Chondrocyte (in vitro differentiated cells): ENCODE measurements around the gene DIPK1B. TPM values are rescaled to one million over a fixed set of nuclear protein-coding genes. Genes with fewer than 3 reads are reported as not detected.

ENCODE experiments used
- DNase-seq: peaks from one replicate; pipeline ENCODE4 v3.0.0; 2021; ENCODE audit warnings: mixed read lengths, low spot score
- H3K27ac Mint-ChIP-seq: one replicate; pipeline ENCODE4 v1.8.0; 2021; ENCODE audit warnings: mild to moderate bottlenecking, moderate library complexity, mixed read lengths; ENCODE audit not compliant: unreplicated experiment
- H3K27me3 Mint-ChIP-seq: 2 replicates; pipeline ENCODE4 v1.8.0; 2021; ENCODE audit warnings: low read depth, mixed read lengths
- H3K36me3 Mint-ChIP-seq: 2 replicates; pipeline ENCODE4 v1.8.0; 2021; ENCODE audit warnings: low read depth, mixed read lengths
- H3K4me1 Mint-ChIP-seq: 2 replicates; pipeline ENCODE4 v1.8.0; 2021; ENCODE audit warnings: low read depth, mild to moderate bottlenecking, mixed read lengths
- H3K4me3 Mint-ChIP-seq: one replicate; pipeline ENCODE4 v1.8.0; 2021; ENCODE audit warnings: mild to moderate bottlenecking, moderate library complexity, mixed read lengths; ENCODE audit not compliant: unreplicated experiment
- H3K9me3 Mint-ChIP-seq: 2 replicates; pipeline ENCODE4 v1.8.0; 2021; ENCODE audit warnings: low read depth, mixed read lengths
- total RNA-seq: library from RNA; stranded (reverse); gene quantifications from 3 replicates; pipeline ENCODE4 v1.2.1, GENCODE V29; 2021
- TF ChIP-seq, protein P1 (sequence below): fragments of 200-600 bp; sonication (generic); IDR thresholded peaks from 2 replicates; pipeline ENCODE4 v1.5.0; 2021; ENCODE audit warnings: antibody characterized with exemption, mild to moderate bottlenecking, moderate library complexity

The DIPK1B gene
- total RNA-seq, 1 donor from 2014 or later, result 9.2 TPM

- TF ChIP-seq, protein P1, sequence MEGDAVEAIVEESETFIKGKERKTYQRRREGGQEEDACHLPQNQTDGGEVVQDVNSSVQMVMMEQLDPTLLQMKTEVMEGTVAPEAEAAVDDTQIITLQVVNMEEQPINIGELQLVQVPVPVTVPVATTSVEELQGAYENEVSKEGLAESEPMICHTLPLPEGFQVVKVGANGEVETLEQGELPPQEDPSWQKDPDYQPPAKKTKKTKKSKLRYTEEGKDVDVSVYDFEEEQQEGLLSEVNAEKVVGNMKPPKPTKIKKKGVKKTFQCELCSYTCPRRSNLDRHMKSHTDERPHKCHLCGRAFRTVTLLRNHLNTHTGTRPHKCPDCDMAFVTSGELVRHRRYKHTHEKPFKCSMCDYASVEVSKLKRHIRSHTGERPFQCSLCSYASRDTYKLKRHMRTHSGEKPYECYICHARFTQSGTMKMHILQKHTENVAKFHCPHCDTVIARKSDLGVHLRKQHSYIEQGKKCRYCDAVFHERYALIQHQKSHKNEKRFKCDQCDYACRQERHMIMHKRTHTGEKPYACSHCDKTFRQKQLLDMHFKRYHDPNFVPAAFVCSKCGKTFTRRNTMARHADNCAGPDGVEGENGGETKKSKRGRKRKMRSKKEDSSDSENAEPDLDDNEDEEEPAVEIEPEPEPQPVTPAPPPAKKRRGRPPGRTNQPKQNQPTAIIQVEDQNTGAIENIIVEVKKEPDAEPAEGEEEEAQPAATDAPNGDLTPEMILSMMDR, result no peak
- no peaks in the 10 kb centered on the region for H3K36me3 Mint-ChIP-seq
- H3K9me3 Mint-ChIP-seq, result no peaks in the 10 kb centered on the region
- DNase-seq, result no peak
- no peak overlapping the region for H3K4me3 Mint-ChIP-seq
- no peaks in the 10 kb centered on the region for H3K4me1 Mint-ChIP-seq
- peaks cover 2% of the 10 kb centered on the region for H3K27me3 Mint-ChIP-seq
- H3K27ac Mint-ChIP-seq, result no peak overlapping the region
Observed at GRCh38 chr9:136744773-136745172, 32.4 kb downstream of the DIPK1B start.

GRCh38 chr9:136745389-136746154 lies 33.2 kb downstream of the DIPK1B start:
- DNase-seq, result no peak
- no peaks in the 10 kb centered on the region for H3K4me1 Mint-ChIP-seq
- TF ChIP-seq, protein P1, result no peak
- no peak overlapping the region for H3K4me3 Mint-ChIP-seq
- H3K9me3 Mint-ChIP-seq, result no peaks in the 10 kb centered on the region
- no peaks in the 10 kb centered on the region for H3K27me3 Mint-ChIP-seq
- H3K36me3 Mint-ChIP-seq, result no peaks in the 10 kb centered on the region
- H3K27ac Mint-ChIP-seq, result no peak overlapping the region

DNA sequence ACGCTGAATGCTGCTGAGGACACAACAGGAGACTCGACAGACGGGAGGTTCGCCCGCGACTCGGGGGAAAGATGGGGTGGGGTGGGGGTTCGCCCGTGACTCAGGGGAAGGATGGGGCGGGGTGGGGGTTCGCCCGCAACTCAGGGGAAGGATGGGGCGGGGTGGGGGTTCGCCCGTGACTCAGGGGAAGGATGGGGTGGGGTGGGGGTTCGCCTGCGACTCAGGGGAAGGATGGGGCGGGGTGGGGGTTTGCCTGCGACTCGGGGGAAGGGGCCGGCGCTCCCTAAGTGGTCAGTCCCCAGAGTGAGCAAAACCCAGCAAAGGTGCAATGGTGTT lies 33.8 kb downstream of the DIPK1B start:
- TF ChIP-seq, protein P1, result no peak
- no peaks in the 10 kb centered on the region for H3K36me3 Mint-ChIP-seq
- no peak overlapping the region for H3K27ac Mint-ChIP-seq
- H3K9me3 Mint-ChIP-seq, result no peaks in the 10 kb centered on the region
- peaks cover 3% of the 10 kb centered on the region for H3K27me3 Mint-ChIP-seq
- H3K4me1 Mint-ChIP-seq, result no peaks in the 10 kb centered on the region
- no peak overlapping the region for H3K4me3 Mint-ChIP-seq
- DNase-seq, result no peak

DNA sequence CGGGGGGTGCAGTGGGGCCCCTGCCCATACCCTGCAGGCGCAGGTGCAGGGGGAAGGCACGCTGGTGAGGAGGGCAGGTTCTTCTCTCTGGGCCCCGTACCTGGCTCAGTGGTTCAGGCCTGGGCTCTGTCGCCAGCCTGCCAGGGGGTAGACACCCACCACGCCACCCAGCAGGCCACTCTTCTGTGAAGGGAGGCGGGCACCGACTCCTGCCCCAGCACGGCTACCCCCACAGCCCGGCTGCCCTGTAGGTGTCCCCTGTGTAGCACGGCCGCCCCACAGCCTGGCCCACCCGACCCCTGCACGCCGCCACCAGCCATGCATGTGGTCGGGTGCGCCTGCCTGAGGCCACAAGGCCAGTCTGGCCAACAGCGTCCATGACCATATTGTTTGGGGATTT lies 34.2 kb downstream of the DIPK1B start:
- TF ChIP-seq, protein P1, result no peak
- Mint-ChIP-seq H3K27ac (no peak overlapping the region), H3K4me1 (no peaks in the 10 kb centered on the region), H3K4me3 (no peak overlapping the region), H3K9me3 (peaks cover 2% of the 10 kb centered on the region), H3K36me3 (no peaks in the 10 kb centered on the region), H3K27me3 (peaks cover 4% of the 10 kb centered on the region)
- DNase-seq, result peak; percentile 89

- no peak overlapping the region for H3K4me3 Mint-ChIP-seq
- H3K27me3 Mint-ChIP-seq, result peaks cover 12% of the 10 kb centered on the region
- DNase-seq, result peak; percentile 80
- no peaks in the 10 kb centered on the region for H3K36me3 Mint-ChIP-seq
- H3K4me1 Mint-ChIP-seq, result no peaks in the 10 kb centered on the region
- H3K9me3 Mint-ChIP-seq, result peaks cover 10% of the 10 kb centered on the region
- TF ChIP-seq, protein P1, result no peak
- H3K27ac Mint-ChIP-seq, result no peak overlapping the region
Observed at GRCh38 chr9:136747161-136748060, 35.0 kb downstream of the DIPK1B start.
